Measurements from ENCODE around the gene CLEC2L. TPM values are rescaled to one million over a fixed set of nuclear protein-coding genes. Genes with fewer than 3 reads are reported as not detected.

CLEC2L gene
- total RNA-seq, 1 donor, result not detected

GRCh38 chr7:139481364-139481763, 42.1 kb upstream of the CLEC2L start:
- H4K20me1 ChIP-seq (ENCODE audit: insufficient read depth, low read length), result no peaks in the 10 kb centered on the region
- peaks cover 43% of the 10 kb centered on the region for H3K27me3 ChIP-seq (ENCODE audit: insufficient read depth, low read length)

GRCh38 chr7:139482122-139482521, 41.4 kb upstream of the CLEC2L start:
- Histone ChIP-seq H3K79me2 (ENCODE audit: insufficient read depth, low read length) (no peaks in the 10 kb centered on the region), H3K4me2 (ENCODE audit: insufficient read depth, low read length) (no peak overlapping the region), H3K27me3 (ENCODE audit: insufficient read depth, low read length) (peaks cover 44% of the 10 kb centered on the region), H3K27ac (ENCODE audit: low read depth, low read length) (no peak overlapping the region), H3K4me1 (ENCODE audit: insufficient read depth, low read length) (no peaks in the 10 kb centered on the region), H4K20me1 (ENCODE audit: insufficient read depth, low read length) (no peaks in the 10 kb centered on the region), H3K4me3 (ENCODE audit: insufficient read depth, low read length) (no peak overlapping the region), H2AFZ (ENCODE audit: low read length) (no peak overlapping the region), H3K9me3 (ENCODE audit: low read depth, low read length) (no peaks in the 10 kb centered on the region), H3K36me3 (ENCODE audit: insufficient read depth, low read length) (no peaks in the 10 kb centered on the region)
- DNase-seq (ENCODE audit: insufficient read length, low spot score, missing footprints), result no peak
- TF ChIP-seq CTCF (IDR thresholded peaks at IDR 0.05; ENCODE audit: extremely low read depth, low read depth, low read length), result no peak

More at GRCh38 chr7:139481364-139481763, 42.1 kb upstream of the CLEC2L start:
- Histone ChIP-seq H3K27ac (ENCODE audit: low read depth, low read length) (no peak overlapping the region), H3K79me2 (ENCODE audit: insufficient read depth, low read length) (no peaks in the 10 kb centered on the region), H3K36me3 (ENCODE audit: insufficient read depth, low read length) (no peaks in the 10 kb centered on the region), H2AFZ (ENCODE audit: low read length) (no peak overlapping the region), H3K4me1 (ENCODE audit: insufficient read depth, low read length) (no peaks in the 10 kb centered on the region), H3K4me2 (ENCODE audit: insufficient read depth, low read length) (no peak overlapping the region), H3K4me3 (ENCODE audit: insufficient read depth, low read length) (no peak overlapping the region), H3K9me3 (ENCODE audit: low read depth, low read length) (no peaks in the 10 kb centered on the region)
- DNase-seq (ENCODE audit: insufficient read length, low spot score, missing footprints), result no peak
- no peak for TF ChIP-seq CTCF (IDR thresholded peaks at IDR 0.05; ENCODE audit: extremely low read depth, low read depth, low read length)

GRCh38 chr7:139482662-139483466, 40.6 kb upstream of the CLEC2L start:
- Histone ChIP-seq H2AFZ (ENCODE audit: low read length) (no peak overlapping the region), H3K9me3 (ENCODE audit: low read depth, low read length) (no peaks in the 10 kb centered on the region), H3K27me3 (ENCODE audit: insufficient read depth, low read length) (peaks cover 44% of the 10 kb centered on the region), H3K4me1 (ENCODE audit: insufficient read depth, low read length) (no peaks in the 10 kb centered on the region), H3K4me2 (ENCODE audit: insufficient read depth, low read length) (peak overlapping the region; percentile 45), H3K4me3 (ENCODE audit: insufficient read depth, low read length) (peak overlapping the region; percentile 19), H3K79me2 (ENCODE audit: insufficient read depth, low read length) (no peaks in the 10 kb centered on the region), H4K20me1 (ENCODE audit: insufficient read depth, low read length) (no peaks in the 10 kb centered on the region), H3K36me3 (ENCODE audit: insufficient read depth, low read length) (no peaks in the 10 kb centered on the region), H3K27ac (ENCODE audit: low read depth, low read length) (no peak overlapping the region)
- peak; percentile 89 for DNase-seq (ENCODE audit: insufficient read length, low spot score, missing footprints)
- no peak for TF ChIP-seq CTCF (IDR thresholded peaks at IDR 0.05; ENCODE audit: extremely low read depth, low read depth, low read length)

GRCh38 chr7:139487366-139488080, 36.0 kb upstream of the CLEC2L start:
- no peak for DNase-seq (ENCODE audit: insufficient read length, low spot score, missing footprints)
- no peaks in the 10 kb centered on the region for H3K79me2 ChIP-seq (ENCODE audit: insufficient read depth, low read length)
- no peaks in the 10 kb centered on the region for H3K36me3 ChIP-seq (ENCODE audit: insufficient read depth, low read length)
- H3K9me3 ChIP-seq (ENCODE audit: low read depth, low read length), result peaks cover 4% of the 10 kb centered on the region
- H3K27me3 ChIP-seq (ENCODE audit: insufficient read depth, low read length), result peaks cover 50% of the 10 kb centered on the region
- no peak overlapping the region for H2AFZ ChIP-seq (ENCODE audit: low read length)
- H3K27ac ChIP-seq (ENCODE audit: low read depth, low read length), result no peak overlapping the region
- no peaks in the 10 kb centered on the region for H3K4me1 ChIP-seq (ENCODE audit: insufficient read depth, low read length)
- no peak overlapping the region for H3K4me3 ChIP-seq (ENCODE audit: insufficient read depth, low read length)
- no peaks in the 10 kb centered on the region for H4K20me1 ChIP-seq (ENCODE audit: insufficient read depth, low read length)
- no peak overlapping the region for H3K4me2 ChIP-seq (ENCODE audit: insufficient read depth, low read length)
- TF ChIP-seq CTCF (IDR thresholded peaks at IDR 0.05; ENCODE audit: extremely low read depth, low read depth, low read length), result no peak

Data from osteoblast (primary cell).